IPS-20b (cell line): ENCODE measurements around the gene C5.

Experiments used
- H3K27ac ChIP-seq: one replicate; pipeline ENCODE4 v1.5.1; 2013; ENCODE audit warnings: low read length
- H3K27me3 ChIP-seq: 2 replicates; pipeline ENCODE4 v1.6.1; 2013; ENCODE audit warnings: mild to moderate bottlenecking, low read length, inconsistent platforms; ENCODE audit not compliant: insufficient read depth
- H3K36me3 ChIP-seq: 2 replicates; pipeline ENCODE4 v1.6.1; 2013; ENCODE audit warnings: low read depth, mild to moderate bottlenecking, inconsistent platforms, low read length, moderate library complexity; ENCODE audit not compliant: insufficient read depth
- H3K4me1 ChIP-seq: 2 replicates; pipeline ENCODE4 v1.6.1; 2013; ENCODE audit warnings: mild to moderate bottlenecking, control low read depth, inconsistent platforms, low read length, moderate library complexity; ENCODE audit not compliant: insufficient read depth
- H3K4me3 ChIP-seq: 2 replicates; pipeline ENCODE4 v1.5.1; 2013; ENCODE audit warnings: mild to moderate bottlenecking, low read length, inconsistent platforms
- H3K9ac ChIP-seq: 2 replicates; pipeline ENCODE4 v1.6.1; 2013; ENCODE audit warnings: low read depth, mild to moderate bottlenecking, inconsistent platforms, low read length, moderate library complexity
- H3K9me3 ChIP-seq: 2 replicates; pipeline ENCODE4 v1.6.1; 2013; ENCODE audit warnings: mild to moderate bottlenecking, low read depth, low read length, inconsistent platforms; ENCODE audit not compliant: insufficient read depth

Gene C5

GRCh38 chr9:120920806-120921178, 129.3 kb downstream of the C5 start:
- Histone ChIP-seq H3K27me3 (no peaks in the 10 kb centered on the region), H3K9me3 (no peaks in the 10 kb centered on the region), H3K4me1 (peaks cover 9% of the 10 kb centered on the region; the same call in 1 of the 2 replicates), H3K4me3 (no peak overlapping the region), H3K27ac (no peak overlapping the region), H3K9ac (no peak overlapping the region), H3K36me3 (no peaks in the 10 kb centered on the region)

- Histone ChIP-seq H3K9me3 (no peaks in the 10 kb centered on the region), H3K36me3 (no peaks in the 10 kb centered on the region), H3K27me3 (no peaks in the 10 kb centered on the region), H3K4me3 (no peak overlapping the region), H3K4me1 (peaks cover 4% of the 10 kb centered on the region; the same call in 1 of the 2 replicates), H3K27ac (no peak overlapping the region), H3K9ac (no peak overlapping the region)
Observed at GRCh38 chr9:120919843-120920805, 130.0 kb downstream of the C5 start.

GRCh38 chr9:120918931-120919842, 130.9 kb downstream of the C5 start:
- H3K27ac ChIP-seq: no peak overlapping the region
- no peaks in the 10 kb centered on the region for H3K9me3 ChIP-seq
- 0 out of 2 replicates have a peak, but pooled peaks cover 4% of the 10 kb centered on the region for H3K4me1 ChIP-seq
- no peak overlapping the region for H3K4me3 ChIP-seq
- H3K36me3 ChIP-seq: no peaks in the 10 kb centered on the region
- no peaks in the 10 kb centered on the region for H3K27me3 ChIP-seq
- H3K9ac ChIP-seq: no peak overlapping the region

- Histone ChIP-seq H3K4me3 (no peak overlapping the region), H3K27ac (no peak overlapping the region), H3K9me3 (no peaks in the 10 kb centered on the region), H3K4me1 (0 out of 2 replicates have a peak, but pooled peaks cover 4% of the 10 kb centered on the region), H3K9ac (no peak overlapping the region), H3K27me3 (no peaks in the 10 kb centered on the region), H3K36me3 (no peaks in the 10 kb centered on the region)
Observed at GRCh38 chr9:120917929-120918762, 131.9 kb downstream of the C5 start.

GRCh38 chr9:120916991-120917880, 132.8 kb downstream of the C5 start:
- Histone ChIP-seq H3K27me3 (no peaks in the 10 kb centered on the region), H3K4me3 (no peak overlapping the region), H3K36me3 (no peaks in the 10 kb centered on the region), H3K4me1 (peaks cover 9% of the 10 kb centered on the region; the same call in 1 of the 2 replicates), H3K27ac (no peak overlapping the region), H3K9ac (no peak overlapping the region), H3K9me3 (no peaks in the 10 kb centered on the region)

GRCh38 chr9:120916588-120916987, 133.5 kb downstream of the C5 start:
- H3K36me3 ChIP-seq: no peaks in the 10 kb centered on the region

GRCh38 chr9:120915854-120916470, 134.1 kb downstream of the C5 start:
- H3K9ac ChIP-seq: no peak overlapping the region
- no peak overlapping the region for H3K4me3 ChIP-seq
- no peaks in the 10 kb centered on the region for H3K9me3 ChIP-seq
- no peak overlapping the region for H3K27ac ChIP-seq
- H3K27me3 ChIP-seq: no peaks in the 10 kb centered on the region
- H3K4me1 ChIP-seq: peaks cover 18% of the 10 kb centered on the region; the same call in 1 of the 2 replicates
- H3K36me3 ChIP-seq: no peaks in the 10 kb centered on the region

More at GRCh38 chr9:120916588-120916987, 133.5 kb downstream of the C5 start:
- Histone ChIP-seq H3K27me3 (no peaks in the 10 kb centered on the region), H3K27ac (no peak overlapping the region), H3K9ac (no peak overlapping the region), H3K4me3 (no peak overlapping the region), H3K9me3 (no peaks in the 10 kb centered on the region), H3K4me1 (peaks cover 13% of the 10 kb centered on the region; the same call in 1 of the 2 replicates)

- Histone ChIP-seq H3K4me3 (no peak overlapping the region), H3K4me1 (peaks cover 13% of the 10 kb centered on the region; the same call in 1 of the 2 replicates), H3K9me3 (no peaks in the 10 kb centered on the region), H3K36me3 (no peaks in the 10 kb centered on the region), H3K27me3 (no peaks in the 10 kb centered on the region), H3K27ac (no peak overlapping the region), H3K9ac (no peak overlapping the region)
Observed at GRCh38 chr9:120914953-120915352, 135.1 kb downstream of the C5 start.

- H3K27ac ChIP-seq: no peak overlapping the region
- no peak overlapping the region for H3K9ac ChIP-seq
- no peaks in the 10 kb centered on the region for H3K27me3 ChIP-seq
- H3K4me1 ChIP-seq: peaks cover 13% of the 10 kb centered on the region; the same call in 1 of the 2 replicates
- H3K9me3 ChIP-seq: no peaks in the 10 kb centered on the region
- no peaks in the 10 kb centered on the region for H3K36me3 ChIP-seq
- H3K4me3 ChIP-seq: no peak overlapping the region
Observed at GRCh38 chr9:120914396-120914795, 135.7 kb downstream of the C5 start.

- Histone ChIP-seq H3K27me3 (no peaks in the 10 kb centered on the region), H3K9me3 (no peaks in the 10 kb centered on the region), H3K27ac (no peak overlapping the region), H3K4me3 (no peak overlapping the region), H3K9ac (no peak overlapping the region), H3K36me3 (no peaks in the 10 kb centered on the region), H3K4me1 (peaks cover 13% of the 10 kb centered on the region; the same call in 1 of the 2 replicates)
Observed at GRCh38 chr9:120913647-120914264, 136.3 kb downstream of the C5 start.
